RPMI8226 (cell line): ENCODE data around the gene MEGF11.

ENCODE experiments used
- DNase-seq: peaks from one replicate; pipeline ENCODE4 v3.0.0-alpha.2; 2015

The MEGF11 gene

GRCh38 chr15:66047321-66048024 is 206.1 kb downstream of the MEGF11 start:
- DNase-seq: no peak

GRCh38 chr15:66046751-66047150 is 206.8 kb downstream of the MEGF11 start:
- peak; percentile 48 for DNase-seq

GRCh38 chr15:66046326-66046725 is 207.2 kb downstream of the MEGF11 start:
- DNase-seq: no peak

- DNase-seq: no peak
Observed at GRCh38 chr15:66045542-66045941, 208.0 kb downstream of the MEGF11 start.

- DNase-seq: no peak
Observed at GRCh38 chr15:66044837-66045236, 208.7 kb downstream of the MEGF11 start.

- DNase-seq: no peak
Observed at GRCh38 chr15:66043264-66043663, 210.3 kb downstream of the MEGF11 start.

GRCh38 chr15:66042624-66043023 is 210.9 kb downstream of the MEGF11 start:
- DNase-seq: no peak

- no peak for DNase-seq
Observed at GRCh38 chr15:66041276-66041675, 212.3 kb downstream of the MEGF11 start.

- no peak for DNase-seq
Observed at GRCh38 chr15:66040211-66040892, 213.2 kb downstream of the MEGF11 start.

- DNase-seq: no peak
Observed at GRCh38 chr15:66039117-66039871, 214.3 kb downstream of the MEGF11 start.

GRCh38 chr15:66038387-66039116 is 215.0 kb downstream of the MEGF11 start:
- DNase-seq: no peak

- no peak for DNase-seq
Observed at GRCh38 chr15:66036859-66037258, 216.7 kb downstream of the MEGF11 start.

- DNase-seq: no peak
Observed at GRCh38 chr15:66035901-66036300, 217.6 kb downstream of the MEGF11 start.

- DNase-seq: no peak
Observed at GRCh38 chr15:66033143-66033542, 220.4 kb downstream of the MEGF11 start.

GRCh38 chr15:66032006-66032405 is 221.5 kb downstream of the MEGF11 start:
- DNase-seq: no peak

GRCh38 chr15:66030650-66031049 is 222.9 kb downstream of the MEGF11 start:
- no peak for DNase-seq

GRCh38 chr15:66029650-66030049 is 223.9 kb downstream of the MEGF11 start:
- no peak for DNase-seq

- DNase-seq: no peak
Observed at GRCh38 chr15:66027268-66027805, 226.2 kb downstream of the MEGF11 start.

GRCh38 chr15:66025972-66026371 is 227.6 kb downstream of the MEGF11 start:
- no peak for DNase-seq

- DNase-seq: no peak
Observed at GRCh38 chr15:66025015-66025452, 228.5 kb downstream of the MEGF11 start.

- no peak for DNase-seq
Observed at GRCh38 chr15:66024116-66024515, 229.4 kb downstream of the MEGF11 start.

- DNase-seq: peak; percentile 43
Observed at GRCh38 chr15:66023311-66023972, 230.1 kb downstream of the MEGF11 start.
